Thyroid gland (tissue), 4 donors: ENCODE results near the gene LARGE2.

Source experiments
- CTCF ChIP-seq, 6 experiments: fragments of 200-600 bp in 3 of 6; fragments of 450-650 bp in 3 of 6; sonication (generic) in 3 of 6; IDR thresholded peaks; one replicate each; pipeline ENCODE4 v1.5.1; 2016 to 2019; ENCODE audit warnings: antibody characterized with exemption in 6 of 6, mild to moderate bottlenecking in 2 of 6, inconsistent platforms in 1 of 6, moderate library complexity in 1 of 6
- POLR2A ChIP-seq, 2 donors: fragments of 450-650 bp; IDR thresholded peaks; one replicate each; pipeline ENCODE4 v1.6.1; 2017; ENCODE audit warnings: antibody characterized with exemption in 2 of 2, mild to moderate bottlenecking in 2 of 2, moderate library complexity in 1 of 2

- TF ChIP-seq CTCF (IDR thresholded peaks at IDR 0.05) = no peak
- no peak for TF ChIP-seq POLR2A (IDR thresholded peaks at IDR 0.05)
These were observed 2.5 kb upstream of the LARGE2 start for GRCh38 chr11:45919806-45920530.
